Measurements from ENCODE around the gene ZNF281.
"Not testable (repeated sequence)": the region's sequence is repeated elsewhere in the genome, so short reads cannot be mapped to it uniquely, and the experiment has no call there.

Gene ZNF281

GRCh38 chr1:200362421-200362820, 47.4 kb downstream of the ZNF281 start:
- no peak for DNase-seq (ENCODE audit: low read depth)
- H3K4me3 ChIP-seq (ENCODE audit: low read depth, low read length), result no peak overlapping the region
- TF ChIP-seq, protein P1, sequence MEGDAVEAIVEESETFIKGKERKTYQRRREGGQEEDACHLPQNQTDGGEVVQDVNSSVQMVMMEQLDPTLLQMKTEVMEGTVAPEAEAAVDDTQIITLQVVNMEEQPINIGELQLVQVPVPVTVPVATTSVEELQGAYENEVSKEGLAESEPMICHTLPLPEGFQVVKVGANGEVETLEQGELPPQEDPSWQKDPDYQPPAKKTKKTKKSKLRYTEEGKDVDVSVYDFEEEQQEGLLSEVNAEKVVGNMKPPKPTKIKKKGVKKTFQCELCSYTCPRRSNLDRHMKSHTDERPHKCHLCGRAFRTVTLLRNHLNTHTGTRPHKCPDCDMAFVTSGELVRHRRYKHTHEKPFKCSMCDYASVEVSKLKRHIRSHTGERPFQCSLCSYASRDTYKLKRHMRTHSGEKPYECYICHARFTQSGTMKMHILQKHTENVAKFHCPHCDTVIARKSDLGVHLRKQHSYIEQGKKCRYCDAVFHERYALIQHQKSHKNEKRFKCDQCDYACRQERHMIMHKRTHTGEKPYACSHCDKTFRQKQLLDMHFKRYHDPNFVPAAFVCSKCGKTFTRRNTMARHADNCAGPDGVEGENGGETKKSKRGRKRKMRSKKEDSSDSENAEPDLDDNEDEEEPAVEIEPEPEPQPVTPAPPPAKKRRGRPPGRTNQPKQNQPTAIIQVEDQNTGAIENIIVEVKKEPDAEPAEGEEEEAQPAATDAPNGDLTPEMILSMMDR (IDR thresholded peaks at IDR 0.05; ENCODE audit: low read depth, low read length), result no peak
- TF ChIP-seq, protein P2, sequence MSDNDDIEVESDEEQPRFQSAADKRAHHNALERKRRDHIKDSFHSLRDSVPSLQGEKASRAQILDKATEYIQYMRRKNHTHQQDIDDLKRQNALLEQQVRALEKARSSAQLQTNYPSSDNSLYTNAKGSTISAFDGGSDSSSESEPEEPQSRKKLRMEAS (IDR thresholded peaks at IDR 0.05; ENCODE audit: low read depth, low read length), result no peak
- no peak for TF ChIP-seq MYC (IDR thresholded peaks at IDR 0.05; ENCODE audit: low read depth, low read length)
- no peak for TF ChIP-seq POLR2A (IDR thresholded peaks at IDR 0.05; ENCODE audit: extremely low read depth, insufficient read length)

DNA sequence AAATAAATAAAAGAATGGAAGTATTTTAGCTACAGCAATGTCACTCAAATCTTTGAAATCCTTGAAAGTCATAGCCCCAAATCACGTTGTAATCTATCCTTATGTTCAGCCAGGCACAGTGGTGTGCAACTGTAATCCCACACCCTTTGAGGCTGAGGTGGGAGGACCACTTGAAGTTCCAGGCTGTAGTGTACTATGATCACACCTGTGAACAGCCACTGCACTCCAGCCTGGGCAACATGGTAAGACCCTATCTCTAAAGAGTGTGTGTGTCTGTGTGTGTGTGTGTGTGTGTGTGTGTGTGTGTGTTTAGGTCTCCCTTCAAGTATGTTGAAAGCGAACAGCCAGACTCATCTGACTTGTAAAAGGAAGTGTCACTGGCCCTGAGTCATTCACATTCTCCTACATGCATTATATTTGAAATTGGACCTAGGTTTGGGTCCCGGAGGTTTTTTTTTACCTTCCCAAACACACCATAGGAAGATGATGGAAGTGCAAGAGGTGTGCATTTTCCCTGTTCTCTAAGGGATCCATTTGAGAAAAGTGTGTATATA, 50.1 kb downstream of the ZNF281 start:
- DNase-seq (ENCODE audit: low read depth), result peak; percentile 35
- TF ChIP-seq, protein P2 (IDR thresholded peaks at IDR 0.05; ENCODE audit: low read depth, low read length), result no peak
- TF ChIP-seq POLR2A (IDR thresholded peaks at IDR 0.05; ENCODE audit: extremely low read depth, insufficient read length) (no peak), MYC (IDR thresholded peaks at IDR 0.05; ENCODE audit: low read depth, low read length) (no peak)
- TF ChIP-seq, protein P1 (IDR thresholded peaks at IDR 0.05; ENCODE audit: low read depth, low read length), result no peak

GRCh38 chr1:200357925-200358324, 51.9 kb downstream of the ZNF281 start:
- DNase-seq (ENCODE audit: low read depth); H3K4me3 ChIP-seq (ENCODE audit: low read depth, low read length): not testable (repeated sequence)

More for the DNA sequence above, 50.1 kb downstream of the ZNF281 start:
- H3K4me3 ChIP-seq (ENCODE audit: low read depth, low read length), result no peak overlapping the region

DNA sequence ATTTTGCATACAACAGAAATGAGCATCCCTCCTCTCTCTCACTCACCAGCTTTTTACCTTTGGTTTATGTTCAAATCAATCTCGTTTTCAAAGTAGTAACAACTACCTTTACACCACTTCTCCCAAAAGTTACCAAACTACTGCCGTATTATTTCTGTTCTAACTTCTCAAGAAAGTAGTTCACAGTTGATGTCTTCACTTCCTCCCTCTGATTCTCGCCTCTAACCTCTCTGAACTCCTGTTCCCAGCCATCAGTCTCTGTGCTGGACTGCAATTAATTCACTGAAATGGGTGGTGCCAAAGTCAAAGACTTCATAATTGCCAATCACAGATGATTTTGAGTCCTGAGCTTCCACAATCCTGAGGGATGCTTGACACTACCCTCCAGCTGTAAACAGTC, 54.0 kb downstream of the ZNF281 start:
- no peak overlapping the region for H3K4me3 ChIP-seq (ENCODE audit: low read depth, low read length)
- TF ChIP-seq MYC (IDR thresholded peaks at IDR 0.05; ENCODE audit: low read depth, low read length) (no peak), POLR2A (IDR thresholded peaks at IDR 0.05; ENCODE audit: extremely low read depth, insufficient read length) (no peak)
- TF ChIP-seq, protein P1 (IDR thresholded peaks at IDR 0.05; ENCODE audit: low read depth, low read length), result no peak
- TF ChIP-seq, protein P2 (IDR thresholded peaks at IDR 0.05; ENCODE audit: low read depth, low read length), result no peak
- peak; percentile 22 for DNase-seq (ENCODE audit: low read depth)
